Neuronal stem cell (in vitro differentiated cells): ENCODE data around the gene VOPP1.

Experiments
- DNase-seq: peaks from one replicate; pipeline ENCODE4 v3.0.0-alpha.2; 2013; ENCODE audit warnings: low spot score
- H2AFZ ChIP-seq: one replicate; pipeline ENCODE4 v1.6.1; 2013; ENCODE audit warnings: mild to moderate bottlenecking, low read length, inconsistent platforms
- H2AK5ac ChIP-seq: 2 replicates; pipeline ENCODE4 v1.6.1; 2013; ENCODE audit warnings: low read depth, mild to moderate bottlenecking, inconsistent platforms, low read length, moderate library complexity, mixed read lengths
- H2BK120ac ChIP-seq: 2 replicates; pipeline ENCODE4 v1.6.1; 2013; ENCODE audit warnings: low read depth, mild to moderate bottlenecking, inconsistent platforms, low read length, moderate library complexity, mixed read lengths
- H2BK12ac ChIP-seq: one replicate; pipeline ENCODE4 v1.6.1; 2013; ENCODE audit warnings: low read length, inconsistent platforms
- H2BK15ac ChIP-seq: 2 replicates; pipeline ENCODE4 v1.6.1; 2013; ENCODE audit warnings: mild to moderate bottlenecking, low read length, inconsistent platforms, mixed read lengths
- H2BK5ac ChIP-seq: one replicate; pipeline ENCODE4 v1.6.1; 2013; ENCODE audit warnings: inconsistent platforms, mild to moderate bottlenecking, low read length, moderate library complexity
- H3K14ac ChIP-seq: one replicate; pipeline ENCODE4 v1.6.1; 2013; ENCODE audit warnings: low read length, inconsistent platforms
- H3K18ac ChIP-seq: 2 replicates; pipeline ENCODE4 v1.6.1; 2013; ENCODE audit warnings: low read length, inconsistent platforms
- H3K23ac ChIP-seq: 2 replicates; pipeline ENCODE4 v1.6.1; 2013; ENCODE audit warnings: low read depth, mild to moderate bottlenecking, mixed read lengths, low read length, inconsistent platforms; ENCODE audit not compliant: poor library complexity
- H3K27ac ChIP-seq: replicated peaks from 3 replicates; pipeline ENCODE4 v1.5.1; 2013; ENCODE audit warnings: low read length, inconsistent platforms
- H3K27me3 ChIP-seq, 3 experiments: 2 replicates each; pipeline ENCODE4 v1.6.1; 2013; ENCODE audit warnings: low read length in 3 of 3, mild to moderate bottlenecking in 2 of 3, inconsistent platforms in 1 of 3, low read depth in 1 of 3, mixed read lengths in 1 of 3, moderate library complexity in 1 of 3; ENCODE audit not compliant: control insufficient read depth in 3 of 3, insufficient read depth in 3 of 3
- H3K36me3 ChIP-seq, 2 donors: replicated peaks in 1 of 2; 2 replicates each; pipeline ENCODE4 v1.6.1; 2013; ENCODE audit warnings: low read length in 2 of 2; ENCODE audit not compliant: control insufficient read depth in 2 of 2, insufficient read depth in 2 of 2
- H3K4ac ChIP-seq: 2 replicates; pipeline ENCODE4 v1.6.1; 2013; ENCODE audit warnings: inconsistent platforms, mild to moderate bottlenecking, low read length, moderate library complexity
- H3K4me1 ChIP-seq, 2 donors: 1 replicate in 1 of 2; 2 replicates in 1 of 2; pipeline ENCODE4 v1.6.1; 2013; ENCODE audit warnings: low read length in 2 of 2, low read depth in 1 of 2; ENCODE audit not compliant: control insufficient read depth in 2 of 2, insufficient read depth in 1 of 2
- H3K4me2 ChIP-seq: one replicate; pipeline ENCODE4 v1.6.1; 2013; ENCODE audit warnings: mild to moderate bottlenecking, low read length, inconsistent platforms; ENCODE audit not compliant: insufficient read depth, poor library complexity, severe bottlenecking
- H3K4me3 ChIP-seq, 2 donors: 2 replicates each; pipeline ENCODE4 v1.5.1; 2013; ENCODE audit warnings: low read length in 2 of 2, mild to moderate bottlenecking in 2 of 2, inconsistent platforms in 1 of 2, moderate library complexity in 1 of 2
- H3K79me1 ChIP-seq: one replicate; pipeline ENCODE4 v1.6.1; 2013; ENCODE audit warnings: low read depth, mild to moderate bottlenecking, inconsistent platforms, low read length, moderate library complexity
- H3K9ac ChIP-seq: one replicate; pipeline ENCODE4 v1.6.1; 2013; ENCODE audit warnings: mild to moderate bottlenecking, low read depth, low read length, inconsistent platforms; ENCODE audit not compliant: poor library complexity
- H3K9me3 ChIP-seq, 2 donors: replicated peaks in 1 of 2; 2 replicates each; pipeline versions ENCODE3 to v1.6.1; 2013; ENCODE audit warnings: low read length in 2 of 2, mild to moderate bottlenecking in 2 of 2, inconsistent platforms in 1 of 2, low read depth in 1 of 2, mixed read lengths in 1 of 2, moderate library complexity in 1 of 2; ENCODE audit not compliant: control insufficient read depth in 2 of 2, insufficient read depth in 1 of 2
- H4K8ac ChIP-seq: one replicate; pipeline ENCODE4 v1.6.1; 2013; ENCODE audit warnings: low read depth, mild to moderate bottlenecking, inconsistent platforms, low read length, moderate library complexity
- H4K91ac ChIP-seq: one replicate; pipeline ENCODE4 v1.6.1; 2013; ENCODE audit warnings: low read length, low read depth, mild to moderate bottlenecking, inconsistent platforms; ENCODE audit not compliant: poor library complexity
- WGBS, 2 donors: extraction: QIAGEN DNeasy Blood & Tissue Kit; methylation state at CpG; one replicate each; pipeline ENCODE4 v1.1.7; 2013; ENCODE audit warnings: missing lambda C conversion rate in 2 of 2, mixed read lengths in 1 of 2; ENCODE audit not compliant: insufficient read length in 2 of 2, insufficient replicate concordance in 1 of 2; ENCODE audit errors: extremely low coverage in 2 of 2; 5-methylcytosine and 5-hydroxymethylcytosine counted together

Gene VOPP1

DNA sequence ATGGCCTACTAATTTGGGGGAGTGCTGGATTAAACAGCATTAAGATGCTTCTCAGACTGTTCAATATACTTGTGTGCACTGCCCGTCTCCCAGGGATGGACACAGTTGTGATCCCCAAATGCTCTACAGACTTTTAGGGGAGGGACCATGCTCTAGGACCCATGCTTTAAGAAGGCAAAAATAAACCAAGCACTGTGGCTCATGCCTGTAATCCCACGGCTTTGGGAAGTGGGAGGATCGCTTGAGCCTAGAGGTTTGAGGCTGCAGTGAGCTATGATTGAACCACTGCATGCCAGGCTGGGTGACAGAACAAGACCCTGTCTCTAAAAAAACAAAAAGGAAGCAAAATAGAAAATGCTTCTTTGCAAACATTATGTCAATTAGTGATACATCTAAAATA is 102.6 kb downstream of the VOPP1 start:
- Histone ChIP-seq H3K14ac (no peak overlapping the region), H3K27me3 (no peaks in the 10 kb centered on the region), H3K79me1 (peaks cover 5% of the 10 kb centered on the region), H2AFZ (no peak overlapping the region), H3K23ac (no peak overlapping the region), H3K9me3 (peaks cover 12 to 14% of the 10 kb centered on the region in 2 donors), H2AK5ac (no peak overlapping the region), H3K18ac (no peak overlapping the region), H4K91ac (no peak overlapping the region), H4K8ac (no peak overlapping the region), H3K27ac (no peak overlapping the region), H2BK5ac (no peak overlapping the region), H3K4me2 (no peak overlapping the region), H3K4me3 (no peak overlapping the region), H3K4ac (no peak overlapping the region), H2BK15ac (no peak overlapping the region), H3K9ac (no peak overlapping the region), H3K36me3 (peaks cover 9 to 48% of the 10 kb centered on the region in 2 donors), H2BK12ac (no peak overlapping the region), H3K4me1 (peaks cover 3% of the 10 kb centered on the region in 2 donors), H2BK120ac (no peak overlapping the region)
- no peak for DNase-seq
- no CpG with 5 or more reads among the region's 3 CpGs for WGBS, 2 donors

DNA sequence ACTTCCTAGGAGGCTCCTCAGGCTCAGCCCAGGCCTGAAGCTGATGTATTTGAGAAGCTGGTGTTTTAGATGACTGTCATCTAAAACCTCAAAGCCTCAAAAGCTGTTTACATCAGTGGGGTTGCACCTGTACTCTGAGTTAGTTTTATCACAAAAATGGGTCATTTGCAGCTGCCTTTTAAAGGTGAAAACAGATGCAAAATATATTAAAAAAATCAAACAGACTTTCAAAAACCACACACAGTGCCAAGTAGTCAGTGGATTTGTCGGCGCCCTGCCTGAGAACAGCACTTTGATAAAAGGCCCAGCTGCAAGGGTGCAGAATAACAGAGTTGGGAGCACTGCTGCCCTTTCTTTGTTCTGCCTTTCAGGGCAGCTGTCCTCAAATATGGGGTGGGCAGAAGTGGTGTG is 103.0 kb downstream of the VOPP1 start:
- Histone ChIP-seq H3K9ac (no peak overlapping the region), H3K36me3 (peaks cover 12 to 49% of the 10 kb centered on the region in 2 donors), H2AK5ac (no peak overlapping the region), H2BK15ac (no peak overlapping the region), H3K4ac (no peak overlapping the region), H2BK120ac (no peak overlapping the region), H3K14ac (no peak overlapping the region), H3K27me3 (no peaks in the 10 kb centered on the region), H3K79me1 (peaks cover 5% of the 10 kb centered on the region), H3K9me3 (peaks cover 14% of the 10 kb centered on the region in 2 donors), H2BK12ac (no peak overlapping the region), H3K18ac (no peak overlapping the region), H3K23ac (no peak overlapping the region), H4K91ac (no peak overlapping the region), H3K4me2 (no peak overlapping the region), H2AFZ (no peak overlapping the region), H4K8ac (no peak overlapping the region), H3K4me1 (peaks cover 3% of the 10 kb centered on the region in 2 donors), H3K27ac (no peak overlapping the region), H2BK5ac (no peak overlapping the region), H3K4me3 (no peak overlapping the region)
- no CpG with 5 or more reads among the region's 2 CpGs for WGBS, 2 donors
- DNase-seq = no peak

DNA sequence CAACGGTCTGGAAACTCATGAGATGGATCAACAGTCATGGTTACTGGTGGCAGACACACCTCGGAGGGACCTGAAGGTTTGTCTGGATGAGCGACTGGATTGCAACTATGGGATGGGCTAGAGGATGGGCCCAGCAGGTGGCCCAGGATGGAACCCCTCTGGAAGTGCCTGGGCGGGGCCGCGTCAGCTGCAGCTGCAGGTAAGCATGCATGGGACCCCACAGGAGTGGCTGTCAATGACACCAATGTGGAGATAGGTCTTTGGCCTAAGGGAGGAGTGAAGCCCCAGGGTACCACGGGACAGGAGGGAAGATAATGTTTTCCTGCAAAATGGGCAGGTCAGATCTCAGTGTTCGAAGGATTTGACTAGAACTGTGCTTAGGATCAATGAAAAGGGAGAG is 103.8 kb downstream of the VOPP1 start:
- Histone ChIP-seq H3K23ac (no peak overlapping the region), H4K91ac (no peak overlapping the region), H3K9me3 (peaks cover 21 to 22% of the 10 kb centered on the region in 2 donors), H2BK12ac (no peak overlapping the region), H3K4ac (no peak overlapping the region), H3K14ac (no peak overlapping the region), H3K36me3 (peaks cover 18 to 50% of the 10 kb centered on the region in 2 donors), H4K8ac (no peak overlapping the region), H2BK120ac (no peak overlapping the region), H2BK15ac (no peak overlapping the region), H3K4me3 (no peak overlapping the region), H3K27me3 (no peaks in the 10 kb centered on the region), H2BK5ac (no peak overlapping the region), H3K4me1 (peaks cover 3% of the 10 kb centered on the region in 2 donors), H3K18ac (no peak overlapping the region), H3K4me2 (no peak overlapping the region), H3K79me1 (peaks cover 3% of the 10 kb centered on the region), H2AFZ (no peak overlapping the region), H2AK5ac (no peak overlapping the region), H3K27ac (no peak overlapping the region), H3K9ac (no peak overlapping the region)
- no peak for DNase-seq
- WGBS, 2 donors = no CpG with 5 or more reads among the region's 8 CpGs

DNA sequence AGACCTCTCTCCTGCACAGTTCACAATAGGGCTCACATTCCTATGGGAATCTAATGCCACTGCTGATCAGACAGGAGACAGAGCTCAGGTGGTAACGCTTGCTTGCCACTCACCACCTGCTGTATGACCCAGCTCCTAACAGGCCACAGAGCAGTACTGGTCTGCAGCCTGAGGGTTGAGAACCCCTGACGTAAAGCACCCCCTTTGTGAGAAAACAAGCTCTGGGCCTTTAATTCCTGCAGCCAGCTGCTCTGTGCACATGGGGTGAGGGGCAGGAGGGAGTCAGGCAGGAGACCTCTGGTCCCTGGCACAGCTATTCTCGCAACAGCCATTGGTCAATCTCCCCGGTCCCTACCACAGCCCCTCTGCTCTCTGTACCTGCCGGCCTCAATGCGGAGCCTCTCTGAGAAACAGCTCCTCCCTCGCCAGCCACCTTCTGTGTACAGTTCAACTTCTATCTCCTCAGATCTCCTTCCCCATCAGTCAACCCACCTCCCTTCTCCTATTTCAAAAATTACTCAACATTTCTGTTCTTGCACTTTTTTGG is 105.2 kb downstream of the VOPP1 start:
- Histone ChIP-seq H2AK5ac (no peak overlapping the region), H3K4me3 (no peak overlapping the region), H3K27me3 (no peaks in the 10 kb centered on the region), H3K14ac (no peak overlapping the region), H2BK15ac (no peak overlapping the region), H3K9me3 (peaks cover 23 to 31% of the 10 kb centered on the region in 2 donors), H3K27ac (no peak overlapping the region), H4K8ac (no peak overlapping the region), H3K23ac (no peak overlapping the region), H4K91ac (no peak overlapping the region), H3K9ac (no peak overlapping the region), H3K4me1 (peaks cover 3% of the 10 kb centered on the region in 2 donors), H3K4ac (no peak overlapping the region), H3K79me1 (no peaks in the 10 kb centered on the region), H3K4me2 (no peak overlapping the region), H2BK5ac (no peak overlapping the region), H2BK120ac (no peak overlapping the region), H2BK12ac (no peak overlapping the region), H3K36me3 (peaks cover 18 to 44% of the 10 kb centered on the region in 2 donors), H2AFZ (no peak overlapping the region), H3K18ac (no peak overlapping the region)
- WGBS, 2 donors = no CpG with 5 or more reads among the region's 7 CpGs
- no peak for DNase-seq
